ENCODE results near the gene CCL27.

GRCh38 chr9:34686231-34686630, 23.8 kb upstream of the CCL27 start:
- no peak for TF ChIP-seq ZNF274 (IDR thresholded peaks at IDR 0.05; ENCODE audit: low read depth, low read length)
- no peak for TF ChIP-seq YY1 (IDR thresholded peaks at IDR 0.05; ENCODE audit: insufficient read depth, insufficient read length)

Data from NT2/D1 (cell line).